H1 (cell line): ENCODE data around the gene COX7A2. TPM values are rescaled to one million over a fixed set of nuclear protein-coding genes. Genes with fewer than 3 reads are reported as not detected.

ENCODE experiments used
- CTCF ChIA-PET: fragments of 300-600 bp; sonication (Branson Sonifier 250); formaldehyde crosslinking; loops from one replicate; lab custom pipeline; 2021; ENCODE audit not compliant: partially characterized antibody; lab: Charles Lee
- POLR2A ChIA-PET: fragments of 300-600 bp; sonication (Branson Sonifier 250); formaldehyde crosslinking; loops from one replicate; lab custom pipeline; 2021; ENCODE audit warnings: inconsistent platforms; ENCODE audit not compliant: partially characterized antibody; lab: Charles Lee
- DNase-seq, 2 experiments: peaks; one replicate each; pipeline versions ENCODE4 v3.0.0 to v3.0.0-alpha.2; 2010 to 2022; ENCODE audit warnings: low spot score in 2 of 2, low read depth in 1 of 2, mixed read lengths in 1 of 2
- FAIRE-seq: peaks from 2 replicates; lab custom pipeline; 2011; peaks lifted over from hg19 to GRCh38; lab: Jason Lieb, UNC
- H2AFZ ChIP-seq: 2 replicates; pipeline ENCODE4 v1.8.1; 2012; ENCODE audit warnings: low read length, inconsistent platforms
- H2AK5ac ChIP-seq: 2 replicates; pipeline ENCODE4 v1.6.1; 2013; ENCODE audit warnings: low read depth, low read length
- H2BK120ac ChIP-seq: replicated peaks from 2 replicates; pipeline ENCODE3; 2013; ENCODE audit warnings: low read depth, low read length, inconsistent platforms
- H2BK12ac ChIP-seq: 2 replicates; pipeline ENCODE4 v1.6.1; 2013; ENCODE audit warnings: low read depth, low read length
- H2BK15ac ChIP-seq: 2 replicates; pipeline ENCODE4 v1.6.1; 2013; ENCODE audit warnings: low read length
- H2BK20ac ChIP-seq: 2 replicates; pipeline ENCODE4 v1.6.1; 2013; ENCODE audit warnings: low read length
- H2BK5ac ChIP-seq: 2 replicates; pipeline ENCODE4 v1.6.1; 2013; ENCODE audit warnings: low read depth, low read length
- H3K14ac ChIP-seq: 2 replicates; pipeline ENCODE4 v1.6.1; 2013; ENCODE audit warnings: inconsistent platforms; ENCODE audit not compliant: insufficient read length
- H3K18ac ChIP-seq: 2 replicates; pipeline ENCODE4 v1.6.1; 2013; ENCODE audit warnings: low read length; ENCODE audit errors: extremely low read depth
- H3K23ac ChIP-seq: 2 replicates; pipeline ENCODE4 v1.6.1; 2013; ENCODE audit warnings: inconsistent platforms; ENCODE audit not compliant: insufficient read length
- H3K23me2 ChIP-seq: 2 replicates; pipeline ENCODE4 v1.6.1; 2013; ENCODE audit warnings: low read depth, low read length
- H3K27ac ChIP-seq: 2 replicates; pipeline ENCODE4 v1.6.1; 2011; ENCODE audit warnings: low read depth, low read length, inconsistent platforms
- H3K27me3 ChIP-seq, 4 experiments: replicated peaks in 1 of 4; 1 replicate in 1 of 4; 2 replicates in 3 of 4; pipeline versions ENCODE4 v1.6.1 to v1.8.1; 2011 to 2013; ENCODE audit warnings: low read length in 3 of 4, mild to moderate bottlenecking in 3 of 4, inconsistent platforms in 2 of 4, mixed read lengths in 2 of 4, moderate library complexity in 1 of 4; ENCODE audit not compliant: control insufficient read depth in 3 of 4, insufficient read depth in 3 of 4; ENCODE audit errors: extremely low read depth in 1 of 4
- H3K36me3 ChIP-seq, 4 experiments: 2 replicates each; pipeline versions ENCODE4 v1.6.1 to v1.8.1; 2011 to 2013; ENCODE audit warnings: mild to moderate bottlenecking in 4 of 4, low read length in 3 of 4, moderate library complexity in 2 of 4, control low read depth in 1 of 4, inconsistent platforms in 1 of 4; ENCODE audit not compliant: insufficient read depth in 4 of 4, control insufficient read depth in 2 of 4
- H3K4ac ChIP-seq: replicated peaks from 2 replicates; pipeline ENCODE3; 2013; ENCODE audit warnings: low read length, low read depth, mixed read lengths, inconsistent platforms; ENCODE audit not compliant: insufficient read length
- H3K4me1 ChIP-seq, 4 experiments: replicated peaks in 1 of 4; 1 replicate in 1 of 4; 2 replicates in 3 of 4; pipeline versions ENCODE4 v1.6.1 to v1.8.1; 2011 to 2013; ENCODE audit warnings: low read length in 3 of 4, inconsistent platforms in 2 of 4, mixed read lengths in 1 of 4; ENCODE audit not compliant: insufficient read depth in 4 of 4, control insufficient read depth in 3 of 4
- H3K4me2 ChIP-seq, 2 experiments: 2 replicates each; pipeline versions ENCODE4 v1.6.1 to v1.8.1; 2011 to 2013; ENCODE audit warnings: low read depth in 2 of 2, low read length in 2 of 2, control low read depth in 1 of 2, inconsistent platforms in 1 of 2, mild to moderate bottlenecking in 1 of 2; ENCODE audit not compliant: insufficient read depth in 1 of 2
- H3K4me3 ChIP-seq, 4 experiments: fragments of 200-600, 300-600 bp in 1 of 4; sonication (generic), shearing (Covaris generic), sonication (Bioruptor Twin) in 1 of 4; 2 replicates each; pipeline versions ENCODE4 v1.5.1 to v1.8.1; 2011 to 2016; ENCODE audit warnings: low read length in 4 of 4, low read depth in 3 of 4, control low read depth in 2 of 4, inconsistent platforms in 2 of 4, mild to moderate bottlenecking in 2 of 4, mixed read lengths in 1 of 4, moderate library complexity in 1 of 4; ENCODE audit not compliant: insufficient read depth in 2 of 4; ENCODE audit errors: extremely low read depth in 1 of 4
- H3K56ac ChIP-seq: replicated peaks from 2 replicates; pipeline ENCODE3; 2013; ENCODE audit warnings: low read depth, mild to moderate bottlenecking, mixed read lengths, low read length, inconsistent platforms; ENCODE audit not compliant: insufficient read length
- H3K79me1 ChIP-seq: 2 replicates; pipeline ENCODE4 v1.6.1; 2013; ENCODE audit warnings: low read depth, low read length, control low read depth
- H3K79me2 ChIP-seq, 2 experiments: 2 replicates each; pipeline versions ENCODE4 v1.6.1 to v1.8.1; 2012 to 2013; ENCODE audit warnings: low read length in 2 of 2, mild to moderate bottlenecking in 2 of 2, inconsistent platforms in 1 of 2; ENCODE audit not compliant: insufficient read depth in 2 of 2, control insufficient read depth in 1 of 2
- H3K9ac ChIP-seq, 4 experiments: replicated peaks in 1 of 4; 1 replicate in 1 of 4; 2 replicates in 3 of 4; pipeline versions ENCODE4 v1.6.1 to v1.8.1; 2011 to 2013; ENCODE audit warnings: low read depth in 3 of 4, low read length in 3 of 4, control low read depth in 2 of 4, mild to moderate bottlenecking in 2 of 4, moderate library complexity in 2 of 4, inconsistent platforms in 1 of 4; ENCODE audit errors: extremely low read depth in 1 of 4
- H3K9me3 ChIP-seq, 2 experiments: 2 replicates each; pipeline versions ENCODE4 v1.6.1 to v1.8.1; 2012 to 2013; ENCODE audit warnings: mild to moderate bottlenecking in 2 of 2, moderate library complexity in 2 of 2, control low read depth in 1 of 2, inconsistent platforms in 1 of 2, low read depth in 1 of 2, low read length in 1 of 2, mixed read lengths in 1 of 2; ENCODE audit not compliant: insufficient read depth in 2 of 2
- H4K20me1 ChIP-seq, 2 experiments: replicated peaks in 1 of 2; 2 replicates each; pipeline versions ENCODE3 to v1.8.1; 2011 to 2013; ENCODE audit warnings: inconsistent platforms in 2 of 2, low read length in 2 of 2, mild to moderate bottlenecking in 1 of 2; ENCODE audit not compliant: insufficient read depth in 2 of 2, control insufficient read depth in 1 of 2
- H4K5ac ChIP-seq: 2 replicates; pipeline ENCODE4 v1.6.1; 2013; ENCODE audit warnings: low read length, low read depth, mixed read lengths, inconsistent platforms; ENCODE audit not compliant: insufficient read length
- H4K8ac ChIP-seq: 2 replicates; pipeline ENCODE4 v1.8.0; 2013; ENCODE audit warnings: mild to moderate bottlenecking, moderate library complexity, low read length, inconsistent platforms; ENCODE audit not compliant: insufficient read depth; ENCODE audit errors: extremely low read depth
- H4K91ac ChIP-seq: replicated peaks from 2 replicates; pipeline ENCODE3; 2013; ENCODE audit warnings: low read length, mixed read lengths, inconsistent platforms; ENCODE audit not compliant: insufficient read length
- HDAC2 ChIP-seq, 2 experiments: fragments of 300-600 bp in 1 of 2; sonication (generic) in 1 of 2; IDR thresholded peaks; 2 replicates each; pipeline ENCODE4 v1.6.1; 2011 to 2012; ENCODE audit warnings: low read depth in 2 of 2, low read length in 2 of 2, mild to moderate bottlenecking in 2 of 2, moderate library complexity in 2 of 2, borderline replicate concordance in 1 of 2, inconsistent platforms in 1 of 2
- MAX ChIP-seq: IDR thresholded peaks from 2 replicates; pipeline ENCODE4 v1.6.1; 2012; ENCODE audit warnings: inconsistent platforms
- NANOG ChIP-seq: IDR thresholded peaks from 2 replicates; pipeline ENCODE4 v1.6.1; 2011; ENCODE audit warnings: low read length, low read depth, mild to moderate bottlenecking, inconsistent platforms; ENCODE audit not compliant: insufficient read depth, poor library complexity, severe bottlenecking
- RFX5 ChIP-seq: IDR thresholded peaks from 2 replicates; pipeline ENCODE4 v1.6.1; 2011; ENCODE audit warnings: low read depth, low read length, improper control_type of control experiment, borderline replicate concordance
- SIRT6 ChIP-seq: IDR thresholded peaks from one replicate; pipeline ENCODE4 v1.7.1; 2012; ENCODE audit warnings: low read length, inconsistent platforms
- TEAD4 ChIP-seq: IDR thresholded peaks from 2 replicates; pipeline ENCODE4 v1.6.1; 2012; ENCODE audit warnings: low read depth, low read length, inconsistent platforms, mixed read lengths
- YY1 ChIP-seq: IDR thresholded peaks from 2 replicates; pipeline ENCODE4 v1.6.1; 2011; ENCODE audit warnings: low read depth, mild to moderate bottlenecking, low read length
- WGBS, 2 experiments: shearing (Covaris generic) in 1 of 2; methylation state at CpG; one replicate each; pipeline versions ENCODE4 v1.1.6 to v1.1.7; 2013 to 2015; ENCODE audit warnings: low lambda C conversion rate in 2 of 2, mixed read lengths in 2 of 2, inconsistent platforms in 1 of 2, low coverage in 1 of 2, missing lambda C conversion rate in 1 of 2; ENCODE audit not compliant: insufficient replicate concordance in 2 of 2, insufficient coverage in 1 of 2, insufficient read length in 1 of 2; ENCODE audit errors: extremely low coverage in 1 of 2, missing lambda C conversion rate in 1 of 2; 5-methylcytosine and 5-hydroxymethylcytosine counted together
- long read RNA-seq, 2 experiments: library from RNA in 1 of 2; library from capped mRNA in 1 of 2; stranded (forward); transcript quantifications; one replicate each; pipeline ENCODE4 v2.0.0, GENCODE V29; 2021; ENCODE audit warnings: inconsistent platforms in 1 of 2
- polyA minus RNA-seq, 3 experiments: library from RNA; depleted of rRNA, polyadenylated mRNA; stranded (reverse); fragments of >200 nt; gene quantifications; 1 replicate in 2 of 3; 2 replicates in 1 of 3; pipeline ENCODE4 v1.2.3, GENCODE V29; 2011
- polyA plus RNA-seq, 7 experiments: library from polyadenylated mRNA; depleted of rRNA in 3 of 7; stranded (reverse) in 5 of 7; unstranded in 2 of 7; fragments of >200 nt in 5 of 7; fragments of 200-250 nt in 2 of 7; gene quantifications; 1 replicate in 5 of 7; 2 replicates in 1 of 7; 4 replicates in 1 of 7; pipeline versions ENCODE4 v1.2.1 to v1.2.3, GENCODE V29; 2011 to 2013; ENCODE audit warnings: missing spikeins in 2 of 7, mixed read lengths in 2 of 7
- total RNA-seq: library from RNA; stranded (reverse); fragmentation: NEBNext Ultra II Directional; extraction: Animal tissue kit (Norgen Biotek cat#: 25700); gene quantifications from 2 replicates; pipeline ENCODE4 v1.2.1, GENCODE V29; 2021

The COX7A2 gene
- 456 and 468 TPM in 2 replicates for total RNA-seq
- 198 and 262 TPM in 2 replicates for polyA plus RNA-seq (2011; rRNA removed)
- polyA plus RNA-seq (2011; cell fraction: cytosol; rRNA removed), result 257 TPM
- 167 TPM for polyA plus RNA-seq (2011; cell fraction: nucleus; rRNA removed)
- polyA plus RNA-seq (2012, experiment 1 of 2), result 351 to 525 TPM (median 436 TPM) in 4 replicates
- polyA plus RNA-seq (2012, experiment 2 of 2), result 2,411 TPM
- 1,987 TPM for polyA plus RNA-seq (2013, experiment 1 of 2)
- 1,925 TPM for polyA plus RNA-seq (2013, experiment 2 of 2)
- 31.6 and 33.7 TPM in 2 replicates for polyA minus RNA-seq (2011; rRNA and poly(A)+ RNA removed)
- 32.1 TPM for polyA minus RNA-seq (2011; cell fraction: cytosol; rRNA and poly(A)+ RNA removed)
- polyA minus RNA-seq (2011; cell fraction: nucleus; rRNA and poly(A)+ RNA removed), result 48.3 TPM
- long read RNA-seq, experiment 1, transcript COX7A2-202 (4 exons, 773 nt), result major isoform, 323 of 368 reads
- long read RNA-seq, experiment 1, partial matches to known transcripts, result 16 of 368 reads
- long read RNA-seq, experiment 1, other reads (novel, unspliced or antisense), result 24 of 368 reads
- long read RNA-seq, experiment 2, partial matches to known transcripts, result 0 of 1 reads
- long read RNA-seq, experiment 2, other reads (novel, unspliced or antisense), result 0 of 1 reads

- POLR2A ChIA-PET, result interaction anchor here (0.8 to 3.6 kb wide), 19 partner anchors 8 to 360 kb away, joined by 3 to 35 read pairs (median 5); partner anchors contain the start of genes SENP6 and TMEM30A
- WGBS, 2 experiments, result 1% methylated on average over 36 of the region's 36 CpGs; no CpG with 5 or more reads in 1 of the 2 experiments
- TF ChIP-seq RFX5, result no peak
- TF ChIP-seq NANOG, result peak; percentile 34
- TF ChIP-seq YY1, result peak; percentile 92
- TF ChIP-seq SIRT6, result no peak
- TF ChIP-seq MAX, result no peak
- TF ChIP-seq TEAD4, result peak; percentile 19; the same call in 1 of the 2 replicates
- peak in 1 of 2 experiments; percentile 36; a peak in 1 of 4 replicates for TF ChIP-seq HDAC2 (IDR thresholded peaks at IDR 0.05; ENCODE audit: borderline replicate concordance in 1 of 2, low read depth in 2 of 2, low read length in 2 of 2)
These were observed at the start of gene COX7A2 for GRCh38 chr6:75243333-75244062. Gene COX7A2 (minus strand): TSS chr6:75243801. CDS start chr6:75243734, 67 bp downstream.

More at GRCh38 chr6:75243333-75244062, at the start of gene COX7A2:
- Histone ChIP-seq H3K14ac (no peak within 1 kb of the TSS), H2BK5ac (peak within 1 kb of the TSS; percentile 87), H3K4ac (peak within 1 kb of the TSS; percentile 86), H2BK15ac (no peak within 1 kb of the TSS), H3K36me3 (peaks cover 6 to 26% (median 16%) of the 10 kb centered on the region in 4 experiments; a peak in 7 of 8 replicates), H3K4me1 (no peaks in the 10 kb centered on the region; a peak in 1 of 7 replicates), H2BK12ac (peak within 1 kb of the TSS; percentile 42; the same call in 1 of the 2 replicates), H4K91ac (peak within 1 kb of the TSS; percentile 4), H4K5ac (peak within 1 kb of the TSS; percentile 82), H3K79me1 (no peaks in the 10 kb centered on the region), H3K79me2 (peaks cover 0 to 36% of the 10 kb centered on the region in 2 experiments; a peak in 2 of 4 replicates), H3K23ac (no peak within 1 kb of the TSS), H3K9ac (peak within 1 kb of the TSS; percentile 82 to 94 (median 92)), H3K9me3 (no peaks in the 10 kb centered on the region), H3K56ac (peak within 1 kb of the TSS; percentile 66), H2BK20ac (no peak within 1 kb of the TSS), H4K20me1 (peaks cover 0 to 1% of the 10 kb centered on the region in 2 experiments), H3K23me2 (peaks cover 2% of the 10 kb centered on the region; the same call in 1 of the 2 replicates), H3K4me3 (peak within 1 kb of the TSS; percentile 79 to 99 (median 96)), H3K27me3 (no peaks in the 10 kb centered on the region), H2AFZ (peak within 1 kb of the TSS; percentile 92), H3K4me2 (peak within 1 kb of the TSS; percentile 78 to 80), H4K8ac (peak within 1 kb of the TSS; percentile 87; the same call in 1 of the 2 replicates), H2AK5ac (no peak within 1 kb of the TSS), H3K27ac (peak within 1 kb of the TSS; percentile 86), H3K18ac (peak within 1 kb of the TSS; percentile 49), H2BK120ac (no peak within 1 kb of the TSS)
- FAIRE-seq (peak; percentile 97), DNase-seq (peak; percentile 82 to 83)
- CTCF ChIA-PET, result interaction anchor here (1.1 to 2.0 kb wide), 2 partner anchors 12 to 34 kb away, joined by 4 to 6 read pairs; no protein-coding TSS in a partner anchor
